ENCODE measurements around the gene KLF13.

The KLF13 gene

DNA sequence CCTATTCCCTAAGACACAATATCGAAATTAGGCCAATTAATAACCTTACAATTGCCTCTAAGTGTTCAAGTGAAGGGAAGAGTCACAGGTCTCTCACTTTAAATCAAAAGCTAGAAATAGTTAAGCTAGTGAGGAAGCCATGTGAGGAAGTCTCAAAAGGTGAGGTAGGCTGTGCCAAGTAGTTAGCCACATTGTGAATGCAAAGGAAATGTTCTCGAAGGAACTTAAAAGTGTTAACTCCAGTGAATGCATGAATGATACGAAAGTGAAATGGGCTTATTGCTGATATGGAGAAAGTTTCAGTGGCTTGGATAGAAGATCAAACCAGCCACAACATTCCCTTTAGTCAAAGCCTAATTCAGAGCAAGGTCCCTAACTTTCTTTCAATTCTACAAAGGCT is 59.1 kb downstream of the KLF13 start:
- no peak for TF ChIP-seq SUZ12 (IDR thresholded peaks at IDR 0.05)
- no peak for TF ChIP-seq BHLHE40 (IDR thresholded peaks at IDR 0.05; ENCODE audit: borderline replicate concordance)
- TF ChIP-seq HDGF (IDR thresholded peaks at IDR 0.05; ENCODE audit: borderline replicate concordance), result no peak
- TF ChIP-seq FOXA1 (IDR thresholded peaks at IDR 0.05), result no peak
- no peak for TF ChIP-seq L3MBTL2 (conservative IDR thresholded peaks at IDR 0.05)
- no peak for TF ChIP-seq FOXM1 (IDR thresholded peaks at IDR 0.05; ENCODE audit: borderline replicate concordance)
- ChIA-PET POLR2A (no interaction called here), CTCF (no interaction called here)
- no peak for DNase-seq (ENCODE audit: extremely low spot score)

DNA sequence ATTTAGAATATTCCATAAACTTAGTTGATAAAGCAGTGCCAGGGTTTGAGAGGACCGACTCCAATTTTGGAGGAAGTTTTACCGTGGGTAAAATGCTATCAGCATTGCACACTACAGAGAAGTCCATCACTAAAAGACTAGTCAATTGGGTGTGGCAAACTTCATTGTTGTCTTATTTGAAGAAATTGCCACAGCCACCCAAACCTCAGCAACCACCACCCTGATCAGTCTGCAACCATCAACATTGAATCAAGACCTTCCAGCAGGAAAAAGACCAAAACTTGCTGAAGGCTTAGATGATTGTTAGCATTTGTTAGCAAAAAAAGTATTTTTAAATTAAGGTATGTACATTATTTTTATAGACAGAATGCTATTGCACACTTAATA is 60.5 kb downstream of the KLF13 start:
- DNase-seq (ENCODE audit: extremely low spot score), result no peak
- ChIA-PET CTCF (no interaction called here), POLR2A (no interaction called here)
- TF ChIP-seq ELF4 (IDR thresholded peaks at IDR 0.05), result no peak
- no peak for TF ChIP-seq HDGF (IDR thresholded peaks at IDR 0.05; ENCODE audit: borderline replicate concordance)
- no peak for TF ChIP-seq LEF1 (IDR thresholded peaks at IDR 0.05; ENCODE audit: borderline replicate concordance)
- TF ChIP-seq NFRKB (IDR thresholded peaks at IDR 0.05), result no peak
- TF ChIP-seq L3MBTL2 (conservative IDR thresholded peaks at IDR 0.05), result no peak
- no peak for TF ChIP-seq TARDBP (IDR thresholded peaks at IDR 0.05)
- no peak for TF ChIP-seq BHLHE40 (IDR thresholded peaks at IDR 0.05; ENCODE audit: borderline replicate concordance)
- TF ChIP-seq FOXK2 (IDR thresholded peaks at IDR 0.05), result no peak
- TF ChIP-seq SP1 (IDR thresholded peaks at IDR 0.05), result no peak
- TF ChIP-seq FOXM1 (IDR thresholded peaks at IDR 0.05; ENCODE audit: borderline replicate concordance), result no peak
- no peak for TF ChIP-seq ARNT (IDR thresholded peaks at IDR 0.05)
- TF ChIP-seq CTBP1 (IDR thresholded peaks at IDR 0.05; ENCODE audit: borderline replicate concordance), result no peak
- no peak for TF ChIP-seq PKNOX1 (IDR thresholded peaks at IDR 0.05)
- no peak for TF ChIP-seq FOXA1 (IDR thresholded peaks at IDR 0.05)

- ChIA-PET CTCF (no interaction called here), POLR2A (no interaction called here)
- TF ChIP-seq HDGF (IDR thresholded peaks at IDR 0.05; ENCODE audit: borderline replicate concordance) (no peak), ARNT (IDR thresholded peaks at IDR 0.05) (no peak), FOXK2 (IDR thresholded peaks at IDR 0.05) (no peak), TARDBP (IDR thresholded peaks at IDR 0.05) (no peak)
- no peak for DNase-seq (ENCODE audit: extremely low spot score)
These were observed 61.0 kb downstream of the KLF13 start for GRCh38 chr15:31387479-31388118.

- POLR2A ChIA-PET, result no interaction called here
- DNase-seq (ENCODE audit: extremely low spot score), result no peak
- TF ChIP-seq SUZ12 (IDR thresholded peaks at IDR 0.05), result no peak
- TF ChIP-seq ARNT (IDR thresholded peaks at IDR 0.05), result no peak
- TF ChIP-seq L3MBTL2 (conservative IDR thresholded peaks at IDR 0.05), result no peak
- no peak for TF ChIP-seq LEF1 (IDR thresholded peaks at IDR 0.05; ENCODE audit: borderline replicate concordance)
- TF ChIP-seq HDGF (IDR thresholded peaks at IDR 0.05; ENCODE audit: borderline replicate concordance), result no peak
- TF ChIP-seq ELF4 (IDR thresholded peaks at IDR 0.05), result no peak
- no peak for TF ChIP-seq PKNOX1 (IDR thresholded peaks at IDR 0.05)
- TF ChIP-seq NFRKB (IDR thresholded peaks at IDR 0.05), result no peak
- CTCF ChIA-PET, result no interaction called here
These were observed 62.9 kb downstream of the KLF13 start for GRCh38 chr15:31389576-31389975.

GRCh38 chr15:31390029-31390428 is 63.4 kb downstream of the KLF13 start:
- ChIA-PET POLR2A (no interaction called here), CTCF (no interaction called here)
- TF ChIP-seq FOXM1 (IDR thresholded peaks at IDR 0.05; ENCODE audit: borderline replicate concordance) (no peak), ELF4 (IDR thresholded peaks at IDR 0.05) (no peak), NFRKB (IDR thresholded peaks at IDR 0.05) (no peak), LEF1 (IDR thresholded peaks at IDR 0.05; ENCODE audit: borderline replicate concordance) (no peak), PKNOX1 (IDR thresholded peaks at IDR 0.05) (no peak)

GRCh38 chr15:31390777-31391486 is 64.3 kb downstream of the KLF13 start:
- CTCF ChIA-PET, result no interaction called here
- POLR2A ChIA-PET, result no interaction called here
- TF ChIP-seq TARDBP (IDR thresholded peaks at IDR 0.05) (no peak), L3MBTL2 (conservative IDR thresholded peaks at IDR 0.05) (no peak), ARNT (IDR thresholded peaks at IDR 0.05) (no peak), CTBP1 (IDR thresholded peaks at IDR 0.05; ENCODE audit: borderline replicate concordance) (no peak), FOXA1 (IDR thresholded peaks at IDR 0.05) (no peak), BHLHE40 (IDR thresholded peaks at IDR 0.05; ENCODE audit: borderline replicate concordance) (no peak), HDGF (IDR thresholded peaks at IDR 0.05; ENCODE audit: borderline replicate concordance) (no peak), NFRKB (IDR thresholded peaks at IDR 0.05) (no peak), ELF4 (IDR thresholded peaks at IDR 0.05) (no peak), PKNOX1 (IDR thresholded peaks at IDR 0.05) (no peak), LEF1 (IDR thresholded peaks at IDR 0.05; ENCODE audit: borderline replicate concordance) (no peak), FOXM1 (IDR thresholded peaks at IDR 0.05; ENCODE audit: borderline replicate concordance) (no peak)
- no peak for DNase-seq (ENCODE audit: extremely low spot score)

More at GRCh38 chr15:31390029-31390428, 63.4 kb downstream of the KLF13 start:
- no peak for DNase-seq (ENCODE audit: extremely low spot score)
